Measurements from ENCODE around the gene EHD1.

Gene EHD1

DNA sequence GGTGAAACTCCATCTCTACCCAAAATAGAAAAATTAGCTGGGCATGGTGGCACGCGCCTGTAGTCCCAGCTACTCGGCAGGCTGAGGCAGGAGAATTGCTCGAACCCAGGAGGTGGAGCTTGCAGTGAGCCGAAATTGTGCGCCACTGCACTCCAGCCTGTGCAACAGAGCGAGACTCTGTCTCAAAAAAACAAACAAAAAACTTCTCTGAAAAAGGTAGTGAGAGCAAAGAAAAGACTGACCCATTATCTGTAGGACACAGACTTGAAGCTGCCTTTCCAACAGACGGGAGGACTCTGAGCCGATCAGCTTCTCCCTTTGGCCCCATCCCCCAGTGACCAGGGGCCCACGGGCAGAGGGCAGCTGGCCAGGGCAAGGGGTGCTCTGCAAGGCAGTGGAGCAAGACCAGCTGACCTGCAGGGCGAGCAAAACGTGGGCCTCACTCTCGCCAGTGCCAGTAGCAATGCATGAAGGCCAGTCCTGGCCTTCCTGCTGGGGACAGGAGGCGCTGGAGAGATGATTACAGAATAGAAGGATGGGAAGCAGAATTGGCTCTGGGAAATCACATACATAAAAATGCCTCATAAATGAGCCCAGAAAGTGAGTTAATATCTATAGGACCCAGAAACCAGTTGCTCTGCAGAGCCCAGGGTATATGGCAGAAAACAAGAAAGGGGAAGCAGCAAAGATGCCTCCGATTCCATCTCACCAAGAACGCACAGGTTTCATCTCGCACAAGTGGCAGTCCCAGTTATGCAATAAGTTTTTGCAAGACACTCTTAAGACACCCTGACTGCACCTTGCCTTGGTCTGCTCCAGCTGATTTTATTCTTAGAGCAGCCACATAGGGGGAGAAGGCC lies 2.8 kb downstream of the EHD1 start:
- no peaks in the 10 kb centered on the region for H3K9me3 ChIP-seq (ENCODE audit: control insufficient read depth in 1 of 2, low read length in 2 of 2)
- no peak overlapping the region for H3K27ac ChIP-seq (ENCODE audit: low read depth, low read length)
- H3K9ac ChIP-seq (ENCODE audit: low read depth in 1 of 2, low read length in 2 of 2), result peak overlapping the region; percentile 76 to 91
- peaks cover 76 to 80% of the 10 kb centered on the region in 2 donors for H3K4me1 ChIP-seq (ENCODE audit: control insufficient read depth in 1 of 2, insufficient read depth in 2 of 2, low read length in 2 of 2)
- no peaks in the 10 kb centered on the region for H3K27me3 ChIP-seq (ENCODE audit: control insufficient read depth in 1 of 2, insufficient read depth in 2 of 2, low read length in 2 of 2)
- peaks cover 13 to 27% of the 10 kb centered on the region in 2 donors for H3K36me3 ChIP-seq (ENCODE audit: control insufficient read depth in 1 of 2, insufficient read depth in 2 of 2, low read length in 2 of 2)
- H3K4me3 ChIP-seq (ENCODE audit: low read depth in 1 of 2, low read length in 2 of 2), result peak overlapping the region; percentile 80 to 90

- H3K27ac ChIP-seq (ENCODE audit: low read depth, low read length), result no peak overlapping the region
- H3K9ac ChIP-seq (ENCODE audit: low read depth in 1 of 2, low read length in 2 of 2), result peak overlapping the region; percentile 14 to 15
These were observed 3.8 kb downstream of the EHD1 start for GRCh38 chr11:64874308-64875240.

GRCh38 chr11:64872790-64873488 lies 5.5 kb downstream of the EHD1 start:
- Histone ChIP-seq H3K4me3 (ENCODE audit: low read depth in 1 of 2, low read length in 2 of 2) (peak overlapping the region; percentile 51), H3K27me3 (ENCODE audit: control insufficient read depth in 1 of 2, insufficient read depth in 2 of 2, low read length in 2 of 2) (no peaks in the 10 kb centered on the region), H3K9me3 (ENCODE audit: control insufficient read depth in 1 of 2, low read length in 2 of 2) (no peaks in the 10 kb centered on the region), H3K27ac (ENCODE audit: low read depth, low read length) (no peak overlapping the region), H3K9ac (ENCODE audit: low read depth in 1 of 2, low read length in 2 of 2) (peak overlapping the region; percentile 20 to 45), H3K4me1 (ENCODE audit: control insufficient read depth in 1 of 2, insufficient read depth in 2 of 2, low read length in 2 of 2) (peaks cover 83 to 89% of the 10 kb centered on the region in 2 donors), H3K36me3 (ENCODE audit: control insufficient read depth in 1 of 2, insufficient read depth in 2 of 2, low read length in 2 of 2) (peaks cover 13 to 36% of the 10 kb centered on the region in 2 donors)

More at GRCh38 chr11:64874308-64875240, 3.8 kb downstream of the EHD1 start:
- H3K36me3 ChIP-seq (ENCODE audit: control insufficient read depth in 1 of 2, insufficient read depth in 2 of 2, low read length in 2 of 2), result peaks cover 13 to 27% of the 10 kb centered on the region in 2 donors
- no peaks in the 10 kb centered on the region for H3K9me3 ChIP-seq (ENCODE audit: control insufficient read depth in 1 of 2, low read length in 2 of 2)
- H3K4me1 ChIP-seq (ENCODE audit: control insufficient read depth in 1 of 2, insufficient read depth in 2 of 2, low read length in 2 of 2), result peaks cover 76 to 82% of the 10 kb centered on the region in 2 donors
- no peaks in the 10 kb centered on the region for H3K27me3 ChIP-seq (ENCODE audit: control insufficient read depth in 1 of 2, insufficient read depth in 2 of 2, low read length in 2 of 2)
- peak overlapping the region; percentile 45 to 48 for H3K4me3 ChIP-seq (ENCODE audit: low read depth in 1 of 2, low read length in 2 of 2)

- Histone ChIP-seq H3K27ac (ENCODE audit: low read depth, low read length) (no peak overlapping the region), H3K4me3 (ENCODE audit: low read depth in 1 of 2, low read length in 2 of 2) (peak overlapping the region; percentile 48 to 55)
These were observed 6.9 kb downstream of the EHD1 start for GRCh38 chr11:64871492-64871891.

GRCh38 chr11:64870893-64871466 lies 7.4 kb downstream of the EHD1 start:
- Histone ChIP-seq H3K4me1 (ENCODE audit: control insufficient read depth in 1 of 2, insufficient read depth in 2 of 2, low read length in 2 of 2) (peaks cover 73 to 75% of the 10 kb centered on the region in 2 donors), H3K27me3 (ENCODE audit: control insufficient read depth in 1 of 2, insufficient read depth in 2 of 2, low read length in 2 of 2) (no peaks in the 10 kb centered on the region), H3K27ac (ENCODE audit: low read depth, low read length) (peak overlapping the region; percentile 73), H3K9me3 (ENCODE audit: control insufficient read depth in 1 of 2, low read length in 2 of 2) (no peaks in the 10 kb centered on the region), H3K36me3 (ENCODE audit: control insufficient read depth in 1 of 2, insufficient read depth in 2 of 2, low read length in 2 of 2) (peaks cover 13 to 42% of the 10 kb centered on the region in 2 donors), H3K9ac (ENCODE audit: low read depth in 1 of 2, low read length in 2 of 2) (peak overlapping the region; percentile 36 to 44), H3K4me3 (ENCODE audit: low read depth in 1 of 2, low read length in 2 of 2) (peak overlapping the region; percentile 48 to 55)

More at GRCh38 chr11:64871492-64871891, 6.9 kb downstream of the EHD1 start:
- H3K36me3 ChIP-seq (ENCODE audit: control insufficient read depth in 1 of 2, insufficient read depth in 2 of 2, low read length in 2 of 2), result peaks cover 13 to 39% of the 10 kb centered on the region in 2 donors
- H3K27me3 ChIP-seq (ENCODE audit: control insufficient read depth in 1 of 2, insufficient read depth in 2 of 2, low read length in 2 of 2), result no peaks in the 10 kb centered on the region
- peaks cover 77 to 78% of the 10 kb centered on the region in 2 donors for H3K4me1 ChIP-seq (ENCODE audit: control insufficient read depth in 1 of 2, insufficient read depth in 2 of 2, low read length in 2 of 2)
- H3K9me3 ChIP-seq (ENCODE audit: control insufficient read depth in 1 of 2, low read length in 2 of 2), result no peaks in the 10 kb centered on the region
- H3K9ac ChIP-seq (ENCODE audit: low read depth in 1 of 2, low read length in 2 of 2), result peak overlapping the region; percentile 36 to 44

- H3K9ac ChIP-seq (ENCODE audit: low read depth in 1 of 2, low read length in 2 of 2), result peak overlapping the region; percentile 10 to 44
- H3K27me3 ChIP-seq (ENCODE audit: control insufficient read depth in 1 of 2, insufficient read depth in 2 of 2, low read length in 2 of 2), result no peaks in the 10 kb centered on the region
- H3K4me1 ChIP-seq (ENCODE audit: control insufficient read depth in 1 of 2, insufficient read depth in 2 of 2, low read length in 2 of 2), result peaks cover 68 to 74% of the 10 kb centered on the region in 2 donors
- H3K9me3 ChIP-seq (ENCODE audit: control insufficient read depth in 1 of 2, low read length in 2 of 2), result no peaks in the 10 kb centered on the region
- H3K27ac ChIP-seq (ENCODE audit: low read depth, low read length), result peak overlapping the region; percentile 73
- H3K4me3 ChIP-seq (ENCODE audit: low read depth in 1 of 2, low read length in 2 of 2), result peak overlapping the region; percentile 48 to 55
- peaks cover 13 to 44% of the 10 kb centered on the region in 2 donors for H3K36me3 ChIP-seq (ENCODE audit: control insufficient read depth in 1 of 2, insufficient read depth in 2 of 2, low read length in 2 of 2)
These were observed 8.1 kb downstream of the EHD1 start for GRCh38 chr11:64870176-64870892.

DNA sequence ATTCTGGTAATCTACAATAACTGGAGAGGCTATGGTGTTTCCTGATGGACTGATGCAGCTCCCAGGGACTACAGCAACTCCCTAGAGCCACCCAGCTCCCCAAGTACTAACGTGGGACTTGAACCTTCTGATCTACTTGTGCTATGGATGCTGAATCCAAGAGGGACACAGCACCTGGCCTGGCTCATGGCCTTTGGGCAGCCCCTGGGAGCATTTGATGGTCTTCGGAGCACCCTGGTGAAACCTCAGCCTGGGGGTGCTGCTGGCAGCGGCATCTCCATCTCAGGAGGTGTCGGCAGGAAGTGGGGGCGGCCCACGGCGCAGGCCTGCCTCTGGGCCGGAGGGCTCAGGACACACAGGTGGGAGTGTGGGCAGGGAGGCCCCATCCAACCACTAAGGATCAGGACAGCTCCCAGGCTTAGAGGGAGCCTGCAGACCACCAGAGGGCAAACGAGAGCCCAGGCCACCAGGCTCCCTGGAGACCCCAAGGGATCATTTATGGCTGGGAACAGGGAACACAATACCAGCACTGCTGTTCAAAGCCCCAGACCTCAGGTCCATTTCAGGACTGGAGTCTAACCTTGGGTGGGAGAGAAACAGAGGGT lies 8.7 kb downstream of the EHD1 start:
- peaks cover 69 to 74% of the 10 kb centered on the region in 2 donors for H3K4me1 ChIP-seq (ENCODE audit: control insufficient read depth in 1 of 2, insufficient read depth in 2 of 2, low read length in 2 of 2)

GRCh38 chr11:64868904-64869570 lies 9.4 kb downstream of the EHD1 start:
- peaks cover 69 to 76% of the 10 kb centered on the region in 2 donors for H3K4me1 ChIP-seq (ENCODE audit: control insufficient read depth in 1 of 2, insufficient read depth in 2 of 2, low read length in 2 of 2)
- H3K9me3 ChIP-seq (ENCODE audit: control insufficient read depth in 1 of 2, low read length in 2 of 2), result no peaks in the 10 kb centered on the region
- H3K27ac ChIP-seq (ENCODE audit: low read depth, low read length), result peak overlapping the region; percentile 73
- H3K4me3 ChIP-seq (ENCODE audit: low read depth in 1 of 2, low read length in 2 of 2), result peak overlapping the region in 1 of 2 donors; percentile 46
- H3K9ac ChIP-seq (ENCODE audit: low read depth in 1 of 2, low read length in 2 of 2), result peak overlapping the region in 1 of 2 donors; percentile 44
- H3K27me3 ChIP-seq (ENCODE audit: control insufficient read depth in 1 of 2, insufficient read depth in 2 of 2, low read length in 2 of 2), result no peaks in the 10 kb centered on the region
- peaks cover 6 to 37% of the 10 kb centered on the region in 2 donors for H3K36me3 ChIP-seq (ENCODE audit: control insufficient read depth in 1 of 2, insufficient read depth in 2 of 2, low read length in 2 of 2)

More for the DNA sequence above, 8.7 kb downstream of the EHD1 start:
- H3K4me3 ChIP-seq (ENCODE audit: low read depth in 1 of 2, low read length in 2 of 2), result peak overlapping the region; percentile 48 to 55
- no peaks in the 10 kb centered on the region for H3K9me3 ChIP-seq (ENCODE audit: control insufficient read depth in 1 of 2, low read length in 2 of 2)
- peaks cover 12 to 41% of the 10 kb centered on the region in 2 donors for H3K36me3 ChIP-seq (ENCODE audit: control insufficient read depth in 1 of 2, insufficient read depth in 2 of 2, low read length in 2 of 2)
- H3K27ac ChIP-seq (ENCODE audit: low read depth, low read length), result peak overlapping the region; percentile 73
- H3K9ac ChIP-seq (ENCODE audit: low read depth in 1 of 2, low read length in 2 of 2), result peak overlapping the region; percentile 10 to 44
- no peaks in the 10 kb centered on the region for H3K27me3 ChIP-seq (ENCODE audit: control insufficient read depth in 1 of 2, insufficient read depth in 2 of 2, low read length in 2 of 2)
